ENCODE results near the gene HRH2.
"Not testable (repeated sequence)": the region's sequence is repeated elsewhere in the genome, so short reads cannot be mapped to it uniquely, and the experiment has no call there.

Gene HRH2

GRCh38 chr5:175740014-175740413 is 82.1 kb downstream of the HRH2 start:
- DNase-seq (ENCODE audit: low read depth), result no peak

- DNase-seq (ENCODE audit: low read depth), result no peak
Measured at GRCh38 chr5:175741556-175741955, 83.7 kb downstream of the HRH2 start.

GRCh38 chr5:175742290-175742994 is 84.6 kb downstream of the HRH2 start:
- DNase-seq (ENCODE audit: low read depth), result no peak

GRCh38 chr5:175743676-175744210 is 85.9 kb downstream of the HRH2 start:
- no peak for DNase-seq (ENCODE audit: low read depth)

- DNase-seq (ENCODE audit: low read depth), result no peak
Measured at GRCh38 chr5:175745210-175745609, 87.3 kb downstream of the HRH2 start.

- no peak for DNase-seq (ENCODE audit: low read depth)
Measured at GRCh38 chr5:175746851-175747250, 89.0 kb downstream of the HRH2 start.

- no peak for DNase-seq (ENCODE audit: low read depth)
Measured at GRCh38 chr5:175747539-175748060, 89.7 kb downstream of the HRH2 start.

- no peak for DNase-seq (ENCODE audit: low read depth)
Measured at GRCh38 chr5:175748650-175749049, 90.8 kb downstream of the HRH2 start.

GRCh38 chr5:175749591-175749990 is 91.7 kb downstream of the HRH2 start:
- no peak for DNase-seq (ENCODE audit: low read depth)

GRCh38 chr5:175750511-175750931 is 92.7 kb downstream of the HRH2 start:
- no peak for DNase-seq (ENCODE audit: low read depth)

GRCh38 chr5:175751369-175751768 is 93.5 kb downstream of the HRH2 start:
- DNase-seq (ENCODE audit: low read depth), result no peak

- no peak for DNase-seq (ENCODE audit: low read depth)
Measured at GRCh38 chr5:175752826-175753535, 95.1 kb downstream of the HRH2 start.

GRCh38 chr5:175753536-175754402 is 95.9 kb downstream of the HRH2 start:
- no peak for DNase-seq (ENCODE audit: low read depth)

- not testable (repeated sequence) for DNase-seq (ENCODE audit: low read depth)
Measured at GRCh38 chr5:175759991-175760390, 102.1 kb downstream of the HRH2 start.
